ENCODE measurements around the gene GALNT12.

Gene GALNT12

GRCh38 chr9:98855592-98855991 is 48.1 kb downstream of the GALNT12 start:
- no peak overlapping the region for H3K4me3 ChIP-seq (ENCODE audit: low read depth, low read length)

GRCh38 chr9:98856982-98857381 is 49.5 kb downstream of the GALNT12 start:
- no peak overlapping the region for H3K4me3 ChIP-seq (ENCODE audit: low read depth, low read length)

- no peak overlapping the region for H3K4me3 ChIP-seq (ENCODE audit: low read depth, low read length)
Measured at GRCh38 chr9:98859941-98860340, 52.5 kb downstream of the GALNT12 start.

- no peak overlapping the region for H3K4me3 ChIP-seq (ENCODE audit: low read depth, low read length)
Measured at GRCh38 chr9:98860871-98861293, 53.4 kb downstream of the GALNT12 start.

- H3K4me3 ChIP-seq (ENCODE audit: low read depth, low read length), result no peak overlapping the region
Measured at GRCh38 chr9:98861781-98862504, 54.5 kb downstream of the GALNT12 start.

GRCh38 chr9:98862936-98863335 is 55.5 kb downstream of the GALNT12 start:
- H3K4me3 ChIP-seq (ENCODE audit: low read depth, low read length), result no peak overlapping the region

- H3K4me3 ChIP-seq (ENCODE audit: low read depth, low read length), result no peak overlapping the region
Measured at GRCh38 chr9:98864281-98865174, 57.1 kb downstream of the GALNT12 start.

- H3K4me3 ChIP-seq (ENCODE audit: low read depth, low read length), result no peak overlapping the region
Measured at GRCh38 chr9:98865284-98865875, 57.9 kb downstream of the GALNT12 start.

GRCh38 chr9:98866435-98867102 is 59.1 kb downstream of the GALNT12 start:
- no peak overlapping the region for H3K4me3 ChIP-seq (ENCODE audit: low read depth, low read length)

GRCh38 chr9:98867103-98867428 is 59.6 kb downstream of the GALNT12 start:
- H3K4me3 ChIP-seq (ENCODE audit: low read depth, low read length), result no peak overlapping the region

GRCh38 chr9:98867429-98868168 is 60.1 kb downstream of the GALNT12 start:
- H3K4me3 ChIP-seq (ENCODE audit: low read depth, low read length), result no peak overlapping the region

GRCh38 chr9:98869078-98869745 is 61.7 kb downstream of the GALNT12 start:
- no peak overlapping the region for H3K4me3 ChIP-seq (ENCODE audit: low read depth, low read length)

GRCh38 chr9:98869866-98870265 is 62.4 kb downstream of the GALNT12 start:
- H3K4me3 ChIP-seq (ENCODE audit: low read depth, low read length), result no peak overlapping the region

GRCh38 chr9:98870782-98871557 is 63.5 kb downstream of the GALNT12 start:
- H3K4me3 ChIP-seq (ENCODE audit: low read depth, low read length), result no peak overlapping the region

GRCh38 chr9:98871558-98872065 is 64.1 kb downstream of the GALNT12 start:
- no peak overlapping the region for H3K4me3 ChIP-seq (ENCODE audit: low read depth, low read length)

GRCh38 chr9:98873526-98873925 is 66.1 kb downstream of the GALNT12 start:
- no peak overlapping the region for H3K4me3 ChIP-seq (ENCODE audit: low read depth, low read length)

- no peak overlapping the region for H3K4me3 ChIP-seq (ENCODE audit: low read depth, low read length)
Measured at GRCh38 chr9:98873951-98874371, 66.5 kb downstream of the GALNT12 start.

GRCh38 chr9:98874721-98875255 is 67.3 kb downstream of the GALNT12 start:
- H3K4me3 ChIP-seq (ENCODE audit: low read depth, low read length), result no peak overlapping the region

- H3K4me3 ChIP-seq (ENCODE audit: low read depth, low read length), result no peak overlapping the region
Measured at GRCh38 chr9:98875536-98875935, 68.1 kb downstream of the GALNT12 start.

All from iPS-11a (cell line).